Neural progenitor cell (in vitro differentiated cells): ENCODE data around the gene DPF3.

Experiments used
- EZH2 ChIP-seq: fragments of 200-600 bp; sonication (generic); IDR thresholded peaks from 2 replicates; pipeline ENCODE4 v1.6.1; 2017; ENCODE audit warnings: antibody characterized with exemption, mild to moderate bottlenecking, moderate library complexity
- TF ChIP-seq, protein P1 (sequence below): fragments of 200-600 bp; sonication (generic); IDR thresholded peaks from 2 replicates; pipeline ENCODE4 v1.5.1; 2017; ENCODE audit warnings: antibody characterized with exemption, mild to moderate bottlenecking

DNA sequence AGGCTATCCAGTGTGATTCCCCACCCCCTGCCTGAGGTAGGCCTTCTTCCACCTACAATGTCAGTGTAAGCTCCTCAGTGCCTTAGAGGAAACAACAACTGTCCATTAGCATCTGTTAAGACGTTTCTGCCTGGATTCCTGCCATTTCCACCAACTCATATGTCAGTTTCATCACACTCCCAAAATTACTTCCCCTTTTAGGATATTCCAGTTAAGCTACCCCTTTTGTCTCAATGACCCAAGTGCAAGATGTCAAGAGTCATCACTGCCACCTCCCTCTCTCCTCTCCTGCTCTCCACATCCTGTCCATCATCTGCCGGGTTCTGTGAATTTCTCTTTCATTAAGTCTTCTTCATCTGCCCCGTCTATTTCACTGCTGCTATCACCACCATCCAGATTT lies 189.4 kb downstream of the DPF3 start:
- TF ChIP-seq, protein P1, sequence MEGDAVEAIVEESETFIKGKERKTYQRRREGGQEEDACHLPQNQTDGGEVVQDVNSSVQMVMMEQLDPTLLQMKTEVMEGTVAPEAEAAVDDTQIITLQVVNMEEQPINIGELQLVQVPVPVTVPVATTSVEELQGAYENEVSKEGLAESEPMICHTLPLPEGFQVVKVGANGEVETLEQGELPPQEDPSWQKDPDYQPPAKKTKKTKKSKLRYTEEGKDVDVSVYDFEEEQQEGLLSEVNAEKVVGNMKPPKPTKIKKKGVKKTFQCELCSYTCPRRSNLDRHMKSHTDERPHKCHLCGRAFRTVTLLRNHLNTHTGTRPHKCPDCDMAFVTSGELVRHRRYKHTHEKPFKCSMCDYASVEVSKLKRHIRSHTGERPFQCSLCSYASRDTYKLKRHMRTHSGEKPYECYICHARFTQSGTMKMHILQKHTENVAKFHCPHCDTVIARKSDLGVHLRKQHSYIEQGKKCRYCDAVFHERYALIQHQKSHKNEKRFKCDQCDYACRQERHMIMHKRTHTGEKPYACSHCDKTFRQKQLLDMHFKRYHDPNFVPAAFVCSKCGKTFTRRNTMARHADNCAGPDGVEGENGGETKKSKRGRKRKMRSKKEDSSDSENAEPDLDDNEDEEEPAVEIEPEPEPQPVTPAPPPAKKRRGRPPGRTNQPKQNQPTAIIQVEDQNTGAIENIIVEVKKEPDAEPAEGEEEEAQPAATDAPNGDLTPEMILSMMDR, result no peak
- TF ChIP-seq EZH2, result no peak
